T-helper 1 cell (primary cell): Measurements from ENCODE around the gene BCAR3.
A peak's percentile ranks its signal among the peaks of the same experiment; 100 is the strongest.

Experiments
- DNase-seq, 5 donors: peaks; one replicate each; pipeline ENCODE4 v3.0.0-alpha.2; 2012 to 2020
- total RNA-seq, 4 donors: gene quantifications; one replicate each; lab custom pipeline; 2026; lab: John Stamatoyannopoulos, UW

The BCAR3 gene
- 1.5 to 1.8 (median 1.6) reads per million in 4 donors for total RNA-seq

GRCh38 chr1:93681101-93681988, at the start of gene BCAR3:
TSS of gene BCAR3 (minus strand) at chr1:93681837. CDS start at chr1:93674930, 6,907 bp downstream.
- DNase-seq = peak in 1 of 5 donors; percentile 22

- DNase-seq = no peak
These were observed 49.0 kb upstream of the BCAR3 start for GRCh38 chr1:93730621-93731020.

GRCh38 chr1:93729906-93730305, 48.3 kb upstream of the BCAR3 start:
- DNase-seq = no peak

GRCh38 chr1:93729502-93729901, 47.9 kb upstream of the BCAR3 start:
- no peak for DNase-seq

GRCh38 chr1:93728480-93729131, 47.0 kb upstream of the BCAR3 start:
- no peak for DNase-seq

DNA sequence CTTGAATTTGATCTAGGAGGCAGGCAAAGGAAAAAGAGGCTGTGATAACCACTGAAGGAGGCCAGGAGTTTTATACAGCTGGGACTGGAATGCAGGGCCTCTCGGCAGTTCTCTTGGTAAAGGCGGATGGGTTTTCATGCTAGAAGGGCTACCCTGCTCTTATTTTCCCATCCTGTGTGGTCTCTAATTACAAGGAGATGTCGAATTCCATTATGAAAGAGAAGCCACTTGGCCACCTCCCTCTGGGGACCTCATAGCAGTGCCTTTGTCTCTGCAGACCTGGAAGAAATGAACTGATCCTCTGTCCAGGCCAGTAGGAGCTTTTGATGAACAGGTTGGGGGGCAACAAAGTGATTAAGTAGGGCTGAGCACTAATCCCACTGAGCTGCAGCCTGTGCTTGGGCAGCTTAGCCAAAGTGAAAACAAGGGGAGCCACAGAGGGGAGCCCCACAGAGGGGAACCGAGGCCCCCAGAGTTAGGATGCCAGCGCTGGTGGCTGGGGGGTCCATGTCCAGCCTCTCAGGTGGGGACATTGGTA, 42.2 kb upstream of the BCAR3 start:
- DNase-seq = no peak

DNA sequence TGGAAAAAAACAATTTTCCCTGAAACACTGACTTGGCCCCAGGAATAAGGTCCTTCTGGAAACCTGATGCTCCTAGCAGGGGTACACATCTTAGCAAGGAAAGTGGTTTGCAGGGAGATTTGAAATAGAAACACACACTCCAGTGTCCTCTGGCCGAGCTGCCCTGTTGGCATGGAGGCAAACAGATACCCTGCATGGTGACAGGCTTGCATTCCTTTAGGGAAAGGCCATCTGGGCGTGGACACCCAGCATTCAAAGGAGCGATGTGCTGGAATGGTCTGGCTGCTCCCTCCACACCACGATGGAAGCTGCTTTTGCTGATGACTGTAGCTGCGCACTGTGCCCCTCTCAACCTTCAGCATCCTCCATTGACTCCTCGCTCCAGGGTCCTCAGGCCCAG, 41.5 kb upstream of the BCAR3 start:
- no peak for DNase-seq

DNA sequence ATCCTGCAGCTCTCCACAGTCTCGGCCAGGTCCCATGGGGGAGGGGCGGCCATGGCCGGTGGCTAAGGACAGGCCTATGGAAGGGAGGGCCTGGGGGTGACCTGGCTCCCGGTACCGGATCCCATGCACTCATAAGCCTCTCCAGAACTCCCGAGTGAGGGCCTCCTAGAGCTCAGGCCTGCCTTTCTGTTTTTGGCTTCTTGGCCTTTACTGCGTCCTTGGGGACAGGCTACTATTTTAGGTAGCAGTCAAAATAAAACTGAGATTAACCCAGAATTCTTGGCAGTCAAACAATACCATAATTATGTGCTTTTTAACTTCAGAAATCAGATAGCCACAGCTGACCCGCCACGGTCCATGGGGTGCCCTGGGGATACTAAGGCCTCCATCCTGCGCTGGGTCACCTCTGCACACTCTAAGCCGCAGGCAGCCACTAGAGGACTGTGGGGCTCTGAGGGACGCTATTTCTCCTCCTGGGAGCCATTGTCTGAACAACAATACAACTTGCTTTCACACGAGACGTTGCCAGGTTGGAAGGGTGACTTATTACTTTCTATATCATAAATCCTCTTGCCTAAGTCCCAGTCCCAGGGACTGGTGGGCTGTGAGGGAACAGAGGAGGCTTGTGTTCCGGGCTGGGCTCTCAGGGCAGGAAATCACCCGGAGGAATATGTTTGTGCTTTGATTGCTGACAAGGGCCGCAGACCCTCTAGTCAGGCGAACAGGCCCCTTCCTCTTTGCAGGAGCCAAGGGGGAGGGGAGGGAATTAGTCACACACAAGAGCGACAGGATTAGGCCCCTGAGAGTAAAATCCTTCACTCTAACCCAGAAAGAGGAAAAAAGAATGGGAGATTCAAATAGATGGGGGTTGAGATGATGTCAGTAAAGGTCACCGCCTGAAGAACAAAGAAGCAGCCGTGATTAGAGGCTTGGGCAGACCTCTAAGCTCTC, 40.7 kb upstream of the BCAR3 start:
- no peak for DNase-seq

- no peak for DNase-seq
These were observed 39.5 kb upstream of the BCAR3 start for GRCh38 chr1:93720956-93721626.

- no peak for DNase-seq
These were observed 36.0 kb upstream of the BCAR3 start for GRCh38 chr1:93717640-93718039.

- DNase-seq = peak in 1 of 5 donors; percentile 59
These were observed 35.3 kb upstream of the BCAR3 start for GRCh38 chr1:93716941-93717368.

DNA sequence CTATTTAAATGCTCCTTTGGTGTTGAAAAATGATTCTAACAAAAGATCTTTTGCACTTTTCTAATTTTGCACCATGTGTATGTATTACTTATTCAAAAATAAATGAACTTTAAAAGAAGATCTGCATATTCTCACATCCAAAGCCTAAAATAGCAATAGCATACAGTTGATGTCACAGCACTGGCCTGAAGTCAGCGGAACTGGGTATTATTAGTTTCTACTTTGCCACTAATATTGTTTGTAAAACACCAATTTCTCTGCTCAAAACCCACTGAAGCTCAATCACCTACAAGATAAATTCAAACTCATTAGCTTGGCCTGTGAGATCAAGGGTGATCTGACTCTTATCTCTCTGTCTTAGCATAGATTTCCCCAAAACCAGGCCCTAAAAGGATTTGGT, 34.5 kb upstream of the BCAR3 start:
- no peak for DNase-seq

- DNase-seq = peak in 1 of 5 donors; percentile 78
These were observed 34.0 kb upstream of the BCAR3 start for GRCh38 chr1:93715529-93716126.

- DNase-seq = no peak
These were observed 32.7 kb upstream of the BCAR3 start for GRCh38 chr1:93714356-93714755.

DNA sequence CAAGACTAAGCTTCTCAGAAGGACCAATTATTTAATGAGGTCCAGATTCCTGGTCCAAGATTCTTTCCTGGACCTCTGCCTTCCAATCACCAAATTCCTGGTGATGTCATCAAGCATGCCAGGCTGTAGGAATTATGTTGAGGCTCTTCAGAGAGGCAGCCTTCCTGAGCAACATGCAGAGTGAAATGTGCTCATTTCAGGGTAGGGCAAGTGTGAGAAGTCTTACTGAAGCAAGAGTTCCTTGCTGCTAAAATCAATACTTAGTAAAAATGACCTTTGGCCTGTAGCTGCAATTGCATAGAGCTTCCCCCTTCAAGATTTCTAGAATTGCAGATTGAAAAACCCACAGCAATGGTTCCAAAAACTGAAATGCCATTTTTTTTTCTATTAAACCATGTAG, 31.7 kb upstream of the BCAR3 start:
- no peak for DNase-seq

DNA sequence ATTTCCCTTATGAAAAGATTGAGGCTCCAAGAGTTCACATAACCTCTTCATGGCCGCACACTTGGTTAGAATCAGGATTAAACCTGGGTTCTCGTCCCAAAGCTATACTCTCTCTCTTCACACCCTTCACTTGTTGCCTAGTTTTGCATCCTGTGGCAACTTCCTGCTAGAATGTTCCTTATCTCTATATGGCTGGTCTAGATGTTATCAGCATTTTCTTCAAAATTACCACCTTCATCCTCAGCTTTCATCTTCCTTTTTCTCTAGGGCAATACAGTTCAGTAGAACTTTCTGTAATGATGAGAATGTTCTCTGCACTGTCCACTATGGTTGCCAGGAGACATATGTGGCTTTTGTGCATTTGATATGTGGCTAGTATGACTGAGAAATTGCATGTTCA, 31.1 kb upstream of the BCAR3 start:
- DNase-seq = peak in 1 of 5 donors; percentile 8

DNA sequence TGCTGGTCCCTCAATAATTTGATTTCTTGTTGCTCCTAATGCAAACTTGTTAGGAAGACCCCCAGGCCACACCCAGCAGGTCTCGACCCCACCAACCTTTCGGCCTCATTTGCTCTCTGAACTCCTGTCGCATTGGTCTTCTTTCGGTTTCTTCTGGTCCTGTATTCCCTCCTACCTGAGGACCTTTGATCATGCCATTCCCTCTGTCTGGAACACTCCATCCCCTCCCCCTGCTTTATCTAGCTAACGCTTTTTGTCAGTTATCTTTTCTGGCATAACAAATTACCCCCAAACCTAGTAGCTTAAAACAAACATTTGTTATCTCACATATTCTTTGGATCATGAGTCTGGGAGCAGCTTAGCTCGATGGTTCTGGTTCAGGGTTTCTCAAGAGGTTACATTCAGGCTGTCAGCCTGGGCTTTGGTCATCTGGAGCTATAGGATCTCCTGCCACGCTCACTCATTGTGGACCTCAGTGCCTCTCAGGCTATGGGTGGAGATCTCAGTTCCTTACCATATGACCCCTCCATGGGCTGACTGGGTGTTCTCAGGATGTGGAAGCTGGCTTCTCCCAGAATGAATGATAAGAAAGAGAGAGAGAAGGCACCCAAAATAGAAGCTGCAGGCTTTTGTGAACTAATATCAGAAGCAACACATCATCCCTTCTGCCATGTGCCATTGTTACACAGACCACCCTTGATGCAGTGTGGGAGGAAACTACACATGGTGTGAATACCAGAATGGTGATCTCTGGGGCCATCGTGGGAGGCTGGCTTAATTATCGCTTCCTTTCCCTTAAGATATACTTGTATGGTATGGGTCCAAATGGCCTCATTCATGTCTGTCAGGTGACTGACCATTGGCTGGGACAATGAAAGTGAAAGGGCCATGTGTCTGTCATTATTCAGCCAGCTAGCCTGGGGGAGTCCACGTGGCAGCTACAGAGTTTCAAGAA, 29.1 kb upstream of the BCAR3 start:
- DNase-seq = no peak

DNA sequence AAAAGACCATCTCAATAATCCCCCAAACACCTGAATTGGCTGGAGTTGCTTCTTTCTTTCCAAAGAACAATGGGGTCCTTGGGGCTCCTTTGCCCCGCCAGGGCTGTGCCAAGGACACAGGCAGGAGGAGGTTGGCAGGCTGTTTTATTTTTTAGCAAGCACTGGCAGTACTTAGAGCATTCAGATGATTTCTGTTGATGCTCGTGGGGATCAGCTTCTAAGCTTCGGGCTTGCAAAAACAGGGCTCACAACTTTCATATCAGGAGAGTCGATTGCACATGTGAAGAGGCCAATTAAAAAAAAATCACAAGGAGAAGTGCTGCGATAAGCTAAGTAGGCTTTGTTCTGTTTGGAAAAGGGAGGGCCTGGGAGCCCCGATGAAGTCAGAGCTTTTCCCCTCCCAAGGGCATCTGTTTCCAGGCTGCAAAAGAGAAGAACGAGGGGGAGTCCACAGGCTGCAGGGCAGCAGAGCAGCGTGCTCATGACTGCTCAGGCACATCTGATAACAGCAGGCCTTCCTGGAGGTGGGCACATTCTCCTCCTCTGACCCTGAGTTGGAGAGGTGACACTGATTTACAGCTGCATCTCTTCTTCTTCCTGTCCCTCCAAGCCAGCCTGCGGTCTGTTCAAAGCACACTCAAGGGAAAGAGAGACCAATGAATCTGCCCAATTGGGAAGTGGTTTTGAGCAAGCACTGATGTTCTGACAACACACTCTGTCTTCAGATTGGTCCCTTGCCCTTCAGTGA, 27.3 kb upstream of the BCAR3 start:
- peak in 1 of 5 donors; percentile 53 for DNase-seq

DNA sequence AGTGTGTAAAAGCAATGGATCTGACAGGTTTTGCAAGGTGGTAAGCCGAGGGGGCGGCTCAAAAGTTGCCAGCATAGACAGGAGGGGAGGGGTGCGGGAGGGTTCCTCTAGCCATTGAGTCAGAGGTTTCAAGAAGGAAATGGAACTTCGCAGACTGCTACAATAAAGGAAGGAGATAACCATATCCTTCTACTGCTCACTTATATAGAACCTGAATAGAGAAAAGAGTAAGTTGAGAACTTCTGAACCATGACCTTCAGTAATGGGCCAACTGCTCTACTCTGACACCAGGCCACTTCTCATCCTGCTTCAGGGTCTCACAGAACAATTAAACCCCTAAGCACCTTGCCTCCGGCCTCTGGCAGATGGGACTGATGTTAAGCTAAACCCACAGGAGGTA, 26.3 kb upstream of the BCAR3 start:
- peak in 1 of 5 donors; percentile 71 for DNase-seq
